Smooth muscle cell (in vitro differentiated cells): ENCODE measurements around the gene P2RY12. TPM values are rescaled to one million over a fixed set of nuclear protein-coding genes. Genes with fewer than 3 reads are reported as not detected.

Source experiments
- DNase-seq: peaks from one replicate; lab custom pipeline; 2025; ENCODE audit not compliant: unreplicated experiment; lab: John Stamatoyannopoulos, UW
- H2AFZ ChIP-seq: fragments of 200-600 bp; sonication (generic); 2 replicates; pipeline ENCODE4 v1.6.0; 2016; ENCODE audit warnings: antibody characterized with exemption, low read depth, mild to moderate bottlenecking
- H3F3A ChIP-seq: fragments of 200-600 bp; sonication (generic); 2 replicates; pipeline ENCODE4 v1.6.0; 2017; ENCODE audit warnings: antibody characterized with exemption, low read depth
- H3K27ac ChIP-seq: fragments of 200-600 bp; sonication (generic); 2 replicates; pipeline ENCODE4 v1.5.1; 2016; ENCODE audit warnings: low read depth, mild to moderate bottlenecking
- H3K27me3 ChIP-seq: fragments of 200-600 bp; sonication (generic); 2 replicates; pipeline ENCODE4 v1.6.1; 2016; ENCODE audit warnings: low read depth, mild to moderate bottlenecking
- H3K36me3 ChIP-seq: fragments of 200-600 bp; sonication (generic); 2 replicates; pipeline ENCODE4 v1.5.1; 2016; ENCODE audit warnings: low read depth
- H3K4me1 ChIP-seq: fragments of 200-600 bp; sonication (generic); 2 replicates; pipeline ENCODE4 v1.5.1; 2016; ENCODE audit warnings: low read depth
- H3K4me2 ChIP-seq: fragments of 200-600 bp; sonication (generic); 2 replicates; pipeline ENCODE4 v1.6.0; 2016; ENCODE audit warnings: mild to moderate bottlenecking
- H3K4me3 ChIP-seq: fragments of 200-600 bp; sonication (generic); 2 replicates; pipeline ENCODE4 v1.5.1; 2016; ENCODE audit warnings: mild to moderate bottlenecking
- H3K79me2 ChIP-seq: fragments of 200-600 bp; sonication (generic); 2 replicates; pipeline ENCODE4 v1.6.0; 2016; ENCODE audit warnings: low read depth, mild to moderate bottlenecking
- H3K9ac ChIP-seq: fragments of 200-600 bp; sonication (generic); 2 replicates; pipeline ENCODE4 v1.6.0; 2016; ENCODE audit warnings: low read depth
- H3K9me3 ChIP-seq: fragments of 200-600 bp; sonication (generic); replicated peaks from 2 replicates; pipeline ENCODE4 v1.5.1; 2016; ENCODE audit warnings: low read depth
- H4K20me1 ChIP-seq: fragments of 200-600 bp; sonication (generic); 2 replicates; pipeline ENCODE4 v1.6.0; 2016; ENCODE audit warnings: low read depth
- CTCF ChIP-seq: fragments of 200-600 bp; sonication (generic); IDR thresholded peaks from 2 replicates; pipeline ENCODE4 v1.5.1; 2017; ENCODE audit warnings: borderline replicate concordance, mild to moderate bottlenecking, antibody characterized with exemption; ENCODE audit not compliant: insufficient read depth, poor library complexity, severe bottlenecking
- WGBS: methylation state at CpG from one replicate; pipeline ENCODE4 v1.1.7; 2016; ENCODE audit warnings: low lambda C conversion rate; 5-methylcytosine and 5-hydroxymethylcytosine counted together
- polyA plus RNA-seq: library from polyadenylated mRNA; unstranded; fragments of >200 nt; fragmentation: Nextera tagmentation; extraction: Ambion mirVana; gene quantifications from 2 replicates; pipeline ENCODE4 v1.2.1, GENCODE V29; 2016
- total RNA-seq: library from RNA; depleted of rRNA; stranded (reverse); fragments of >200 nt; gene quantifications from 2 replicates; pipeline ENCODE4 v1.2.3, GENCODE V29; 2014

Gene P2RY12
- total and polyA plus RNA-seq, 2 experiments from 2014 or later = not detected

GRCh38 chr3:151356794-151357462 is 27.6 kb downstream of the P2RY12 start:
- no peak overlapping the region for H3K9ac ChIP-seq

DNA sequence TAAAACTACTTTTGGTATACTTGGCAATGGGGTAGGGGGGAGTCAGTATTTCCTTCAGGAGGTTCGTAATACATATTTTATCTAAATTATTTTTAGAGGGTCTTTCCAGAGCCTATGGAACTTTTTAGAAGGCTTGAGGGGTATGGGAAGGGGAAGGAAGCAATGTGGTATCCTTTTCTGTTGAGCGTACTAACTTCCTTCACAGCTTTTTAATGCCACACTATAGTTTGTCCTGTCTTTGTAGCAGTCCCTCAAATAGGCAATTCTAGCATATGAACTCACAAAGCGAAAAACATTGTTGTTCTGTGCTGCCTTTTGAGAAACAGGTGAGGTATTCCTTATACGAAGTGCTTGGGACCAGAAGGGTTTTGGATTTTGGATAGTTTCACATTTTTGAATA is 32.9 kb downstream of the P2RY12 start:
- no peak for DNase-seq
- 98% methylated on average over 4 of the region's 4 CpGs for WGBS
- no peak overlapping the region for H2AFZ ChIP-seq
- no peak overlapping the region for H3K4me3 ChIP-seq
- no peak overlapping the region for H3K4me2 ChIP-seq
- no peaks in the 10 kb centered on the region for H3F3A ChIP-seq
- no peaks in the 10 kb centered on the region for H3K79me2 ChIP-seq
- H3K27ac ChIP-seq = no peak overlapping the region
- H3K27me3 ChIP-seq = no peaks in the 10 kb centered on the region
- no peak for TF ChIP-seq CTCF
- no peaks in the 10 kb centered on the region for H3K36me3 ChIP-seq
- no peak overlapping the region for H3K9ac ChIP-seq
- H4K20me1 ChIP-seq = no peaks in the 10 kb centered on the region
- no peaks in the 10 kb centered on the region for H3K4me1 ChIP-seq
- no peaks in the 10 kb centered on the region for H3K9me3 ChIP-seq

More at GRCh38 chr3:151356794-151357462, 27.6 kb downstream of the P2RY12 start:
- Histone ChIP-seq H3K79me2 (no peaks in the 10 kb centered on the region), H3K4me1 (no peaks in the 10 kb centered on the region), H4K20me1 (no peaks in the 10 kb centered on the region), H2AFZ (no peak overlapping the region), H3F3A (no peaks in the 10 kb centered on the region), H3K36me3 (no peaks in the 10 kb centered on the region), H3K27me3 (no peaks in the 10 kb centered on the region), H3K9me3 (no peaks in the 10 kb centered on the region), H3K4me2 (no peak overlapping the region), H3K27ac (no peak overlapping the region), H3K4me3 (no peak overlapping the region)
- 56% methylated on average over 2 of the region's 2 CpGs for WGBS
- TF ChIP-seq CTCF = no peak
- no peak for DNase-seq

DNA sequence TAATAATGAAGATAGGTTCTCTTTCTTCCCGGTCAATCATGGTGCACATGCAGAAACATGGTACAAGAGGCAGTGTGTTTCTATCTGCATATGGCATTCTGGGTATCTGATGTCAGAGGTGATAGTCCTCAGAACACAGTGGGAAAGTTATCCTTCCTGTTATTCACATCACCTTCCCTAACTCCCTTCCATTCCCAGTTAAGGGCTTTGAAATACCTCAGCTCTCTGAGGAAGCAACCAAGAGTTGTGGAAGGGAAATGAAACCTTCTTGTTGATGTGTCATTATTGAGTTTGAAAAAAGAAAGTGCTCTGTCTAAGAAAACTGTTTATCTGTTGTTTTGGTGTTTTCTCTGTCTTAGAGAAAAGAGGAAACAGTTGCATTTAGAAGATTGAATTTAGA is 33.3 kb downstream of the P2RY12 start:
- Histone ChIP-seq H3K9me3 (no peaks in the 10 kb centered on the region), H3K36me3 (no peaks in the 10 kb centered on the region), H3K4me2 (no peak overlapping the region), H3K9ac (no peak overlapping the region), H4K20me1 (no peaks in the 10 kb centered on the region), H3K4me1 (no peaks in the 10 kb centered on the region), H3F3A (no peaks in the 10 kb centered on the region), H3K27me3 (no peaks in the 10 kb centered on the region), H3K27ac (no peak overlapping the region), H3K79me2 (no peaks in the 10 kb centered on the region), H2AFZ (no peak overlapping the region), H3K4me3 (no peak overlapping the region)
- no peak for DNase-seq
- TF ChIP-seq CTCF = no peak
- WGBS = 94% methylated on average over 1 of the region's 1 CpG

DNA sequence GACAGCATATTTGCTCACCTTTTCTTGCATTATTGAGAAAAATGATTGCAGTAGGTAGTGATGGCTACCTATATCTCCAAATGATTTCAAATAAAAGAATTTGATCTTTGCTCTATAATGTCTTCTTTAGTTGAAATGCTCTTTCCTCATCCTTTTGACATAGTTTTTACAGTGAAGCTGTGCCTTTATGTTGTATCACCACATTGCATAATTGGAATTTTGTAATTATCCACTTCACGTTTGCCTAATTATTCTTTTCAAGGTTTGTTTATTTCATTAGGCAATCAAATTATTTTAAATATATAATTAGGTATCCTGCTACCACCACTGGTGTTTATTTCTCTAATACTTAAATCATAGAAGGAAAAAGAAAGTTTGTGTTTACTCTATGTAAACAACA is 33.9 kb downstream of the P2RY12 start:
- no peak overlapping the region for H3K27ac ChIP-seq
- H3K4me1 ChIP-seq = no peaks in the 10 kb centered on the region
- no peak for DNase-seq
- H3K79me2 ChIP-seq = no peaks in the 10 kb centered on the region
- no peaks in the 10 kb centered on the region for H3K9me3 ChIP-seq
- TF ChIP-seq CTCF = no peak
- H3K36me3 ChIP-seq = no peaks in the 10 kb centered on the region
- no peak overlapping the region for H3K9ac ChIP-seq
- WGBS = 77% methylated on average over 1 of the region's 1 CpG
- no peaks in the 10 kb centered on the region for H3K27me3 ChIP-seq
- H4K20me1 ChIP-seq = no peaks in the 10 kb centered on the region
- no peak overlapping the region for H2AFZ ChIP-seq
- no peak overlapping the region for H3K4me2 ChIP-seq
- H3K4me3 ChIP-seq = no peak overlapping the region
- no peaks in the 10 kb centered on the region for H3F3A ChIP-seq
